ENCODE data around the gene SPDL1.

Gene SPDL1

DNA sequence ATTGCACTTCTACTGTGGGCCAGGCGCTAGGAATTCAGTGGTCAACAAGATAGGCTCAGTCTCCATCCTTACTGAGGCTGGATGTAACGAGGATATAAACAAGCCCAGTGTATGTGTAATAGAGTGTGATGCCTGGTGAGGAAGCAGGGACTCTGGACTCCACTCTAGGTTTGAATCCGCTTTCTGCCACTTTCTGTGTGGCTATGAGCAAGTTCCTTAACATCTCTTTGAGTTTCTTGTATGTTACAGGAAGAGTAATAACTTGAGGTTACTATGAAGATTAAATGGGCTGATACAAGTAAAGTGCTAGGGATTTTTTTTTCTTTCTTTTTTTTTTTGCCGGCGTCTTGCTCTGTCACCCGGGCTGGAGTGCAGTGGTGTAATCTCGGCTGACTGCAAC is 65.9 kb downstream of the SPDL1 start:
- no peak overlapping the region for H3K27ac ChIP-seq
- CTCF ChIA-PET: interaction anchor here (0.6 kb wide), 1 partner anchor 222 kb away, joined by 3 read pairs; no protein-coding TSS in a partner anchor
- no peak for DNase-seq (ENCODE audit: low spot score)
- TF ChIP-seq, protein P1, sequence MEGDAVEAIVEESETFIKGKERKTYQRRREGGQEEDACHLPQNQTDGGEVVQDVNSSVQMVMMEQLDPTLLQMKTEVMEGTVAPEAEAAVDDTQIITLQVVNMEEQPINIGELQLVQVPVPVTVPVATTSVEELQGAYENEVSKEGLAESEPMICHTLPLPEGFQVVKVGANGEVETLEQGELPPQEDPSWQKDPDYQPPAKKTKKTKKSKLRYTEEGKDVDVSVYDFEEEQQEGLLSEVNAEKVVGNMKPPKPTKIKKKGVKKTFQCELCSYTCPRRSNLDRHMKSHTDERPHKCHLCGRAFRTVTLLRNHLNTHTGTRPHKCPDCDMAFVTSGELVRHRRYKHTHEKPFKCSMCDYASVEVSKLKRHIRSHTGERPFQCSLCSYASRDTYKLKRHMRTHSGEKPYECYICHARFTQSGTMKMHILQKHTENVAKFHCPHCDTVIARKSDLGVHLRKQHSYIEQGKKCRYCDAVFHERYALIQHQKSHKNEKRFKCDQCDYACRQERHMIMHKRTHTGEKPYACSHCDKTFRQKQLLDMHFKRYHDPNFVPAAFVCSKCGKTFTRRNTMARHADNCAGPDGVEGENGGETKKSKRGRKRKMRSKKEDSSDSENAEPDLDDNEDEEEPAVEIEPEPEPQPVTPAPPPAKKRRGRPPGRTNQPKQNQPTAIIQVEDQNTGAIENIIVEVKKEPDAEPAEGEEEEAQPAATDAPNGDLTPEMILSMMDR (conservative IDR thresholded peaks at IDR 0.05; ENCODE audit: low read depth): no peak
- POLR2A ChIA-PET (ENCODE audit: low non-redundant PET): no interaction called here

DNA sequence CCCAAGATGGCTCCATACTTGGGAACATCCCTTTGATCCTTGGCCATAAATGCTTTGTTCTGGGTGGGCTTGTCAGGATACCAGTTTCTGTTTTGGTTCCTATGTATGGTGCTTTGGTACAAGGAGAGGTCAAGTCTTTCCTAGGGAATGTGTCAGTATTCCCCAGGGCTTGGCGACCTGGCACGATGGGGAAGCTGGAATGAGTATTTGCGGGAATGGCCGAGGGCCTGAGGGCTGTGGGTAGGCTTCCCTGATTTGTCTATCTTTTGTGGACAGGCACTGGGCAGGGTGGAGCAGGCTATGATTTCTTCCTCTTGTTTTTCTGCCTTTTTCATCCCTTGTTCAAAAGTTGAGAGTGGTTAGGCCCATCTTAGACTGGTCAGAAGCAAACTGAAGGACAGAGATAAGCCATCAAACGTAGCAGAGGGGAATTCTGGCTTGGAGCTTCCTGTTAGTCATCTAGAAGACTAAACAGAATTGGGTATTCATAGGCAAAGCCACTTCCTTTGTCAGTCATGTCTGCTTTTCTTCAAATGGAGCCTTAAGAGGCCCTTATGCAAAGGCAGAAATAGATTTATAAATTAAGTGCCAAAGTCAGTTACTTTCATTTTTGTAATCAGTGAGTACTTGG is 67.2 kb downstream of the SPDL1 start:
- H3K27ac ChIP-seq: no peak overlapping the region
- CTCF ChIA-PET: interaction anchor here (1.6 kb wide), 1 partner anchor 420 kb away, joined by 5 read pairs; no protein-coding TSS in a partner anchor
- POLR2A ChIA-PET (ENCODE audit: low non-redundant PET): no interaction called here

DNA sequence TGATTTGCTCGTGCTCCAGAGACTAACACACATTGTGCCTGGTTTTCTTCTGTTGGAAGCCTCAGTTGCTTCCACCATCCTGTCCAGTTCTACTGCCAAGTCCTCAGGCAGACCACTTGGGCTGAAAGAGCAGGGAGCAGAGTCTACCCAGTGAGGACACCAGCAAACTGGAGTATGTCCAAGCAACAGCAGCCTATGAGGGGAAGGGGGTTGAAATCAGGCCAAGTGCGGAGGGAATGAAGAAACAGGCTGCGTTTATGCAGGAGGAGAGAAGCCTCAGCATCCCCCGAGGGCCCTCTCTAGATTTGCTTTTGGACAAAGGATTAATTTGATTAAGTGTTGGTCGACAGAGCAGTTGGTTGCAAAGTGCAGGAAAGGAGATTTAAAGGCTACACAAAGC is 68.0 kb downstream of the SPDL1 start:
- CTCF ChIA-PET: interaction anchor here (0.7 to 1.6 kb wide), 2 partner anchors 419 to 810 kb away, joined by 3 to 5 read pairs; no protein-coding TSS in a partner anchor
- H3K27ac ChIP-seq: no peak overlapping the region
- POLR2A ChIA-PET (ENCODE audit: low non-redundant PET): no interaction called here
- TF ChIP-seq, protein P1 (conservative IDR thresholded peaks at IDR 0.05; ENCODE audit: low read depth): no peak
- no peak for DNase-seq (ENCODE audit: low spot score)

More for the DNA sequence above, 67.2 kb downstream of the SPDL1 start:
- DNase-seq (ENCODE audit: low spot score): no peak
- TF ChIP-seq, protein P1 (conservative IDR thresholded peaks at IDR 0.05; ENCODE audit: low read depth): no peak

DNA sequence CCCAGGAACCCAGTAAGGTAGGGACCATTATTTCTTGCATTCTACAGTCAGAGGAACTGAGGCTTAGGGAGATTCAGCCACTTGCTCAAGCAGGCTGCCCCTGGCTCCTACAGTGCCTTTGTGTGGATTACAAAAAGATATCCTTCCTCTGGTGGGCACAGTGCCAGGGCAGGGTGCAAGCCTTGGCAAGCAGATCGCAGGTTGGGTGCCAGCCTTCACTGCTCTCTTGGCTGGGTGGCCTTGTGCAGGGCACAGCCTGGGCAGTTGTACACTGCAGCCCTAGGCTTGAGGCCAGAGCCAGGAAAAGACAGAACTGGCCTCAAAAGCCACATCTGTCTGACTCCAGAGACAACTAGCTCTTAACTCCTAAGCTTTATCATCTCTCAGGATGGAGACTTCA is 68.5 kb downstream of the SPDL1 start:
- CTCF ChIA-PET: interaction anchor here (0.7 to 1.6 kb wide), 2 partner anchors 419 to 810 kb away, joined by 3 to 5 read pairs; no protein-coding TSS in a partner anchor
- TF ChIP-seq, protein P1 (conservative IDR thresholded peaks at IDR 0.05; ENCODE audit: low read depth): no peak
- no peak overlapping the region for H3K27ac ChIP-seq
- POLR2A ChIA-PET (ENCODE audit: low non-redundant PET): no interaction called here
- no peak for DNase-seq (ENCODE audit: low spot score)

DNA sequence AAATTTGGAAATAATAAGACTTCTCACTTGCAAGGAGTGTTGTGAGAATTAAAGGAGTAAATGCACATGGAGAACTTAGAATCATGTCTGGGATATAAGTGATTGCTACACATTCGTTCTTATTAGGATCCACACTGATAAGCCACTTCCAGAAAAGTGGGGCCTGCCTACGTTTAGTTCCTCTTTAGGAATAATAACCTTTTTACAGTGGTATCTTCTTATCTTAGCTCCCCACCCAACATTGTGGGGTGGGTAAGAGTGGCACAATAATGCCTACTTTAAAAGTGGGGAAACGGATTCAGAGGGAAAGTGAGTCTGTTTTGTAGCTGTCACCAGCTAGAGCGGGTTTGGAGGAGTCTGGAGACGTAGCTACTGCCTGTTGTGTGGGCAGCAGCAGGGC is 69.5 kb downstream of the SPDL1 start:
- TF ChIP-seq, protein P1 (conservative IDR thresholded peaks at IDR 0.05; ENCODE audit: low read depth): no peak
- CTCF ChIA-PET: no interaction called here
- POLR2A ChIA-PET (ENCODE audit: low non-redundant PET): no interaction called here
- no peak for DNase-seq (ENCODE audit: low spot score)
- no peak overlapping the region for H3K27ac ChIP-seq
